Kidney glomerular epithelial cell (primary cell): ENCODE data around the gene PLCL1.
"Not testable (repeated sequence)": the region's sequence is repeated elsewhere in the genome, so short reads cannot be mapped to it uniquely, and the experiment has no call there.

Experiments
- DNase-seq: peaks from one replicate; lab custom pipeline; 2025; lab: John Stamatoyannopoulos, UW

Gene PLCL1

GRCh38 chr2:198000417-198000816 lies 196.0 kb downstream of the PLCL1 start:
- DNase-seq: no peak

- DNase-seq: no peak
These were observed 199.8 kb downstream of the PLCL1 start for GRCh38 chr2:198004173-198004572.

- no peak for DNase-seq
These were observed 200.8 kb downstream of the PLCL1 start for GRCh38 chr2:198004921-198005829.

- no peak for DNase-seq
These were observed 202.3 kb downstream of the PLCL1 start for GRCh38 chr2:198006733-198007132.

GRCh38 chr2:198008230-198008629 lies 203.8 kb downstream of the PLCL1 start:
- DNase-seq: no peak

- no peak for DNase-seq
These were observed 207.6 kb downstream of the PLCL1 start for GRCh38 chr2:198012025-198012424.

- DNase-seq: no peak
These were observed 211.8 kb downstream of the PLCL1 start for GRCh38 chr2:198016243-198016642.

GRCh38 chr2:198017068-198017467 lies 212.7 kb downstream of the PLCL1 start:
- no peak for DNase-seq

- no peak for DNase-seq
These were observed 224.6 kb downstream of the PLCL1 start for GRCh38 chr2:198028955-198029354.

GRCh38 chr2:198029576-198029975 lies 225.2 kb downstream of the PLCL1 start:
- DNase-seq: not testable (repeated sequence)

GRCh38 chr2:198033626-198034025 lies 229.2 kb downstream of the PLCL1 start:
- DNase-seq: no peak

GRCh38 chr2:198036029-198036879 lies 231.9 kb downstream of the PLCL1 start:
- no peak for DNase-seq

GRCh38 chr2:198040835-198041234 lies 236.4 kb downstream of the PLCL1 start:
- DNase-seq: no peak

- no peak for DNase-seq
These were observed 237.8 kb downstream of the PLCL1 start for GRCh38 chr2:198042189-198042588.

GRCh38 chr2:198044777-198045176 lies 240.4 kb downstream of the PLCL1 start:
- DNase-seq: no peak

- no peak for DNase-seq
These were observed 240.8 kb downstream of the PLCL1 start for GRCh38 chr2:198045227-198045626.

- no peak for DNase-seq
These were observed 248.3 kb downstream of the PLCL1 start for GRCh38 chr2:198052741-198053140.

GRCh38 chr2:198053148-198053547 lies 248.8 kb downstream of the PLCL1 start:
- no peak for DNase-seq

- DNase-seq: no peak
These were observed 249.4 kb downstream of the PLCL1 start for GRCh38 chr2:198053776-198054175.

GRCh38 chr2:198054299-198054698 lies 249.9 kb downstream of the PLCL1 start:
- DNase-seq: no peak

GRCh38 chr2:198055716-198056115 lies 251.3 kb downstream of the PLCL1 start:
- DNase-seq: no peak

GRCh38 chr2:198056836-198057235 lies 252.4 kb downstream of the PLCL1 start:
- no peak for DNase-seq

- DNase-seq: no peak
These were observed 255.4 kb downstream of the PLCL1 start for GRCh38 chr2:198059800-198060199.
